Activated CD4-positive, alpha-beta T cell treated with anti-CD3 and anti-CD28 coated beads for 36 hours (primary cell): ENCODE results near the gene MAGEH1. TPM values are rescaled to one million over a fixed set of nuclear protein-coding genes. Genes with fewer than 3 reads are reported as not detected.
"Not testable (repeated sequence)": the region's sequence is repeated elsewhere in the genome, so short reads cannot be mapped to it uniquely, and the experiment has no call there.

Source experiments
- ATAC-seq: fragments of 200-7000 bp; cut with Tn5 transposase; one replicate; pipeline ENCODE4 v1.10.0; 2021; ENCODE audit warnings: mild to moderate bottlenecking, moderate library complexity
- CTCF ChIA-PET: fragments of 350-600 bp; sonication (Branson Sonifier 250); formaldehyde crosslinking; loops from one replicate; lab custom pipeline; 2021; ENCODE audit warnings: antibody characterized with exemption; lab: Charles Lee
- POLR2A ChIA-PET: fragments of 350-600 bp; sonication (Branson Sonifier 250); formaldehyde crosslinking; loops from one replicate; lab custom pipeline; 2021; ENCODE audit warnings: antibody characterized with exemption, inconsistent platforms; lab: Charles Lee
- DNase-seq: peaks from one replicate; pipeline ENCODE4 v3.0.0-alpha.2; 2020
- H3K27ac Mint-ChIP-seq: one replicate; pipeline ENCODE4 v1.8.0; 2021; ENCODE audit warnings: mixed read lengths
- H3K27me3 Mint-ChIP-seq: one replicate; pipeline ENCODE4 v1.8.0; 2021; ENCODE audit warnings: mixed read lengths
- H3K36me3 Mint-ChIP-seq: one replicate; pipeline ENCODE4 v1.8.0; 2021; ENCODE audit warnings: low read depth, mixed read lengths
- H3K4me1 Mint-ChIP-seq: one replicate; pipeline ENCODE4 v1.8.0; 2021; ENCODE audit warnings: mixed read lengths
- H3K4me3 Mint-ChIP-seq: one replicate; pipeline ENCODE4 v1.8.0; 2021; ENCODE audit warnings: mild to moderate bottlenecking, moderate library complexity, mixed read lengths
- H3K9me3 Mint-ChIP-seq: one replicate; pipeline ENCODE4 v1.8.0; 2021; ENCODE audit warnings: low read depth, mixed read lengths
- intact Hi-C, 2 experiments: fragments of 100-400 bp; cut with DNase I in 1 of 2; cut with micrococcal nuclease in 1 of 2; formaldehyde crosslinking; loops; one replicate each; pipeline versions ENCODE4 v1.14.2 to v1.15.1; 2022 to 2024; cut with DNase I, micrococcal nuclease
- total RNA-seq, 2 experiments: library from RNA; stranded (reverse); gene quantifications; one replicate each; pipeline ENCODE4 v1.2.3, GENCODE V29; 2021

MAGEH1 gene
- total RNA-seq, 2 experiments from 2014 or later: 13.4 to 16.9 TPM

DNA sequence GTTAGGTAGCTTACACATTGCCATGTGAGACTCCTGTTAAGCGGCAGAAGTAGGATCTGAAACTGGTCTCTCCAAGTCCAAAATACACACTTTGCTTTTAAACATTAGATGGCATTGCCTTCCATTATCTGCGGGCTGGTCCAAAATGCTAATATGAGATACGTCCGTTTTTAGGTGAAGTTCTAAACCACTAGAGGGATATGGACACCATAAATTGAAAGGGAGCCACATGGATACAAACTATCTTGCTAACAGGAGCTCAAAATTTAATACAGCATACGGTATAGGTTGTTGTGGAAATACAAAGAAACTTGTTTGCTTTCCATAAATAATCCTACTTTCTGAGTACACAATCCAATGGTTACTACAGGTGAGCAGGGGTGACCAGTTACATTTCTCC lies 13.9 kb downstream of the MAGEH1 start:
- DNase-seq, H3K36me3 Mint-ChIP-seq, POLR2A ChIA-PET, H3K4me1 Mint-ChIP-seq, CTCF ChIA-PET, H3K9me3 Mint-ChIP-seq, ATAC-seq, intact Hi-C loops, H3K27ac Mint-ChIP-seq, H3K4me3 Mint-ChIP-seq, H3K27me3 Mint-ChIP-seq: not testable (repeated sequence)

DNA sequence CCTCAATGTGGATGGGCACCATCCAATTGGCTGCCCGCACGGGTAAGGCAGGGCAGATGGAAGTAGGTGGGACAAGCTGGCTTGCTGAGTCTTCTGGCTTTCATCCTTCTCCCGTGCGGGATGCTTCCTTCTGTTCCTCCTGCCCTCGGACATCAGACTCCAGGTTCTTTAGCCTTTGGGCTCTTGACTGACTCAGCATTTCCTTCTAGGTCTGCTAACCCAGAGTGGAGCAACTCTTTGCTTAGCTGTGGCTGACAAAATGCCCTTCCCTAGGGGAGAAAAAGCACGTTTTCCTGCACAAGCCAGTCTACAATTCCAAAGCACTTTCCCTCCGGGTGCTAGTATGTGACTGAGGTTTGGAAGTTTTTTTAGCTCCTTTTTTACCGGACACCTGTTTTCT lies 28.0 kb downstream of the MAGEH1 start:
- POLR2A ChIA-PET, intact Hi-C loops, H3K36me3 Mint-ChIP-seq, ATAC-seq, H3K4me3 Mint-ChIP-seq, DNase-seq, H3K27ac Mint-ChIP-seq, H3K4me1 Mint-ChIP-seq, H3K9me3 Mint-ChIP-seq, H3K27me3 Mint-ChIP-seq, CTCF ChIA-PET: not testable (repeated sequence)

GRCh38 chrX:55480390-55481062 lies 28.6 kb downstream of the MAGEH1 start:
- Mint-ChIP-seq H3K4me3 (no peak overlapping the region), H3K4me1 (peaks cover 3% of the 10 kb centered on the region), H3K27me3 (no peaks in the 10 kb centered on the region), H3K9me3 (no peaks in the 10 kb centered on the region), H3K36me3 (no peaks in the 10 kb centered on the region), H3K27ac (no peak overlapping the region)
- ChIA-PET CTCF (no interaction called here), POLR2A (no interaction called here)
- intact Hi-C loops: no loop called here
- ATAC-seq (no peak), DNase-seq (no peak)

- intact Hi-C loops: no loop called here
- Mint-ChIP-seq H3K36me3 (peaks cover 3% of the 10 kb centered on the region), H3K9me3 (no peaks in the 10 kb centered on the region), H3K27me3 (no peaks in the 10 kb centered on the region), H3K4me3 (no peak overlapping the region), H3K27ac (no peak overlapping the region), H3K4me1 (peaks cover 13% of the 10 kb centered on the region)
- ChIA-PET CTCF (no interaction called here), POLR2A (no interaction called here)
- DNase-seq (no peak), ATAC-seq (no peak)
Measured at GRCh38 chrX:55484948-55485347, 33.0 kb downstream of the MAGEH1 start.

DNA sequence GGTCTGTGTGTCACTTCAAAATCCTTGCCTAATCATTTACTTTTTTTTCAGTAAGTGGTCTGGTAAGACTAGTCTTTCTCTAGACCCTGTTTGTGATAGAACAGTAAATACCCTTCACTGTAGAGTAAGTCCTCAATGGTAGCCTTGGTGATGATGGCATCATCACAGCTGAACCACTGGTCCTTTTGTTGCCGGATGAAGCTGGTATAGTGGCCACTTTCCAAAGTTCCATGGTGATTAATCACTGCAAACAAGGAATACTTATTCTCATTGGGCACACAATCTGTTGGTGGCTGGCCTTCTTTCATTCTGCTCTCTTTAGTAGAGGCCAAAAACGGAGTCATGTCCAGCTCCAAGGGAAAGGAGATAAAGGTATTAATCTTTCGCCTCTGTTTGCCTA lies 34.8 kb downstream of the MAGEH1 start:
- CTCF ChIA-PET: no interaction called here
- POLR2A ChIA-PET: no interaction called here
- ATAC-seq: no peak
- Mint-ChIP-seq H3K36me3 (peaks cover 3% of the 10 kb centered on the region), H3K27me3 (no peaks in the 10 kb centered on the region), H3K27ac (no peak overlapping the region), H3K4me3 (no peak overlapping the region), H3K9me3 (no peaks in the 10 kb centered on the region), H3K4me1 (peaks cover 20% of the 10 kb centered on the region)
- no peak for DNase-seq
- intact Hi-C loops: no loop called here

DNA sequence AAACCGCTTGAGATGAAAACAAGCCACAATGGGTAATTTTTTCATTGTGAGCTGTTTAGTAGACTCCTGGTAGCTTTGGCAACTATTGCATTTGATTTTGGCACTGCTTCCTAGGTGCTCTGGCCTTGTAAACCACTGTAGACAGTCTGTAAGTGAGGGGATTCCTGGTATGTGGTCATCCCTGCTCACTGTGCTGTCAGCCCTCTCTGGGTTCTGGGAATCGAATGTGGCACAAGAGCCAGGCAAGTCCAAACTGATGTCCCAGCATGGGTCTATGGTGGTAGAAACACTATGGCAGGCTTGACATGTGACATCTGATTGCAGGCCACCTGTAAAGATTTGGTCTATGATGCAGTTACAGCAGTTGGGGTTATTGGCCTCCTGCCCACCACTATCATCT lies 35.2 kb downstream of the MAGEH1 start:
- Mint-ChIP-seq H3K4me1 (peaks cover 20% of the 10 kb centered on the region), H3K36me3 (peaks cover 3% of the 10 kb centered on the region), H3K9me3 (no peaks in the 10 kb centered on the region), H3K4me3 (no peak overlapping the region), H3K27me3 (no peaks in the 10 kb centered on the region), H3K27ac (no peak overlapping the region)
- no peak for DNase-seq
- POLR2A ChIA-PET: no interaction called here
- intact Hi-C loops: no loop called here
- ATAC-seq: no peak
- CTCF ChIA-PET: no interaction called here

DNA sequence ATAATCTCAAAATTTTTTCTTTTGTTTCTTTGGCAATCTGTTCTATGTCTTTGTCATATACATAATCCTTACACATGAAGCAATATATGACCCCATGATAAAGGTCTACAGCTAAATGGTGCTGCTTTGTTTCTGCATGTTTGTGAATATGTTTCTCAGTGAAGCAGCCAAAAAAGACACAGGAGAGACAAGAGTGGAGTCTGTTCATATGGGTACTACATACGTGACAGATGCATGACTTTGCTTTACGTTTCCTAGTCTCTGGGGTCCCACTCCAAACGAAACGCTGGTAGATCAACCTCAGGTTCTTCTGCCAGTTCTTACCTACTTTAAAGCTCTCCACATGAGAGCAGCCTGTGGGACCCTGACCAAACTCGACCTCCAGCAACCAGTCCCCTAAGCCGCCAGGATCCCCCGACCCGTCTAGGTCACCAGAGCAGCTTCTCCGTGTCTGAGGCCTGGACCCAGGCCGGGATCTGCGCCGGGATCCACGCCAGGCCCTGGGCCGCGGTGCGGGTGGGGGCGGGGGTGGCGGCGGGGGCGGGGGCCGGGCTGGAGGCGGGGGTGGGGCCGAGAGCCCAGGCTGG lies 36.2 kb downstream of the MAGEH1 start:
- peaks cover 20% of the 10 kb centered on the region for H3K4me1 Mint-ChIP-seq
- ChIA-PET POLR2A (interaction anchor here (1.7 kb wide), 1 partner anchor 36 kb away, joined by 8 read pairs; the partner anchor contains the start of gene MAGEH1), CTCF (no interaction called here)
- peak overlapping the region; percentile 73 for H3K27ac Mint-ChIP-seq
- peak overlapping the region; percentile 85 for H3K4me3 Mint-ChIP-seq
- no peaks in the 10 kb centered on the region for H3K9me3 Mint-ChIP-seq
- DNase-seq (no peak), ATAC-seq (no peak)
- no peaks in the 10 kb centered on the region for H3K27me3 Mint-ChIP-seq
- intact Hi-C loops: no loop called here
- H3K36me3 Mint-ChIP-seq: peaks cover 3% of the 10 kb centered on the region

DNA sequence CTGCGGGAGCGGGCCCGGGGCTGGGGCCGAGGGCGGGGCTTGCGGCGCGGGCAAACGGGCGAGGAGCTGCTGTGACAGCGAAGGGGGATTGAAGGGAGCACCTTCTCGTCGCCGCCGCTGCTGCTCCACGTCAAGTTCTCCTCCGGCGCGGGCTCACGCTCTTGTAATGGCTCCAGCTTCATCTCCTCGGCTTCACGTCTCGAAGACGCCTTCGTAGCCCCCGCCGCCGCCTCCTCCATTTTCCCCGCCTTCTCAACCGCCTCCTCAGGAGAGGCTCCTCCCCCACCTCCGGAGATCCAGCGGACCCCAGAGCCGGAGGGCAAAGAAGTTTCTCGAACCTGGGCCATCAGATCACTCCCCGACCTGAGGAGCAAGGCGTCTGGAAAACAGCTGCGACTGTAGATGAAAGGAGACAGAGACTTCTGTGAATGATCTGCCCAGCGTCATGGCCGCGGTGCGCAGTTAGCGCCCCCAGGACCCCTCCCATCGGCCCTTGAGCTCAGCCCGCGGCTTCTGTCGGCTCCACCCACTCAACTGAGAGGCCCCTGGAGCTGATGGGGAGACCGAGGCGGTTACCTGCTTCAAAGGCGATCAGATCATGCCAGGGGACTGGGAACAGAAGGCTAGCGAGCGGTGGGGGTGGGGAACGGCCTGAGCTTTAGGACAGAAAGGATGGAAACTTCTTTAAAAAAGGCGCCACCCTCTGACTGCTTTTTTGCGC lies 36.8 kb downstream of the MAGEH1 start:
- peaks cover 20% of the 10 kb centered on the region for H3K4me1 Mint-ChIP-seq
- H3K4me3 Mint-ChIP-seq: peak overlapping the region; percentile 85
- H3K27ac Mint-ChIP-seq: peak overlapping the region; percentile 95
- DNase-seq (peak; percentile 69), ATAC-seq (peak; percentile 78)
- H3K9me3 Mint-ChIP-seq: no peaks in the 10 kb centered on the region
- H3K36me3 Mint-ChIP-seq: peaks cover 3% of the 10 kb centered on the region
- no peaks in the 10 kb centered on the region for H3K27me3 Mint-ChIP-seq
- ChIA-PET CTCF (interaction anchor here (1.1 to 1.3 kb wide), 2 partner anchors 37 to 432 kb away, joined by 3 to 6 read pairs; partner anchors contain the start of gene MAGEH1), POLR2A (interaction anchor here (0.8 to 1.7 kb wide), 2 partner anchors 37 to 229 kb away, joined by 3 to 8 read pairs; partner anchors contain the start of gene MAGEH1)
- intact Hi-C loops: no loop called here

GRCh38 chrX:55489314-55490009 lies 37.5 kb downstream of the MAGEH1 start, which contains the start of gene USP51:
USP51 (minus strand) TSS chrX:55489848; CDS start chrX:55488939, 909 bp downstream.
- peak within 1 kb of the TSS; percentile 95 for H3K27ac Mint-ChIP-seq
- H3K36me3 Mint-ChIP-seq: peaks cover 3% of the 10 kb centered on the region
- H3K27me3 Mint-ChIP-seq: no peaks in the 10 kb centered on the region
- DNase-seq (peak; percentile 50), ATAC-seq (peak; percentile 48)
- POLR2A ChIA-PET: interaction anchor here (0.8 to 1.7 kb wide), 2 partner anchors 38 to 229 kb away, joined by 3 to 8 read pairs; partner anchors contain the start of gene MAGEH1
- peaks cover 20% of the 10 kb centered on the region for H3K4me1 Mint-ChIP-seq
- no peaks in the 10 kb centered on the region for H3K9me3 Mint-ChIP-seq
- intact Hi-C loops: no loop called here
- CTCF ChIA-PET: interaction anchor here (0.8 to 1.3 kb wide), 3 partner anchors 38 to 843 kb away, joined by 3 to 6 read pairs (median 4); partner anchors contain the start of gene MAGEH1
- H3K4me3 Mint-ChIP-seq: peak within 1 kb of the TSS; percentile 85

- ATAC-seq (no peak), DNase-seq (no peak)
- ChIA-PET POLR2A (no interaction called here), CTCF (interaction anchor here (0.8 to 1.3 kb wide), 2 partner anchors 38 to 844 kb away, joined by 4 to 6 read pairs; partner anchors contain the start of gene MAGEH1)
- H3K27ac Mint-ChIP-seq: peak overlapping the region; percentile 95
- H3K27me3 Mint-ChIP-seq: no peaks in the 10 kb centered on the region
- H3K36me3 Mint-ChIP-seq: peaks cover 3% of the 10 kb centered on the region
- no peaks in the 10 kb centered on the region for H3K9me3 Mint-ChIP-seq
- H3K4me3 Mint-ChIP-seq: peak overlapping the region; percentile 85
- intact Hi-C loops: no loop called here
- peaks cover 18% of the 10 kb centered on the region for H3K4me1 Mint-ChIP-seq
Measured at GRCh38 chrX:55490121-55490520, 38.2 kb downstream of the MAGEH1 start.

- H3K9me3 Mint-ChIP-seq: no peaks in the 10 kb centered on the region
- DNase-seq (no peak), ATAC-seq (no peak)
- no peak overlapping the region for H3K27ac Mint-ChIP-seq
- H3K36me3 Mint-ChIP-seq: peaks cover 3% of the 10 kb centered on the region
- intact Hi-C loops: no loop called here
- H3K4me1 Mint-ChIP-seq: peaks cover 18% of the 10 kb centered on the region
- H3K27me3 Mint-ChIP-seq: no peaks in the 10 kb centered on the region
- no peak overlapping the region for H3K4me3 Mint-ChIP-seq
- ChIA-PET POLR2A (no interaction called here), CTCF (interaction anchor here (0.7 kb wide), 1 partner anchor 1214 kb away, joined by 4 read pairs; no protein-coding TSS in a partner anchor)
Measured at GRCh38 chrX:55490974-55491373, 39.0 kb downstream of the MAGEH1 start.
